K562 (cell line): Measurements from ENCODE around the gene CD79A. TPM values are rescaled to one million over a fixed set of nuclear protein-coding genes. Genes with fewer than 3 reads are reported as not detected.

Source experiments
- ATAC-seq: fragments of 200-7000 bp; cut with Tn5 transposase; 3 replicates; pipeline ENCODE4 v1.9.1; 2020; ENCODE audit warnings: moderate library complexity
- BruUV-seq: library from RNA; stranded (reverse); fragments of 400-500 nt; replicated peaks from 2 replicates; lab custom pipeline; 2021; lab: Mats Ljungman, UMichigan
- CTCF ChIA-PET: fragments of 300-600 bp; formaldehyde crosslinking; extraction: SDS; loops from one replicate; lab custom pipeline; 2021; ENCODE audit warnings: low intra/inter-chr PET ratio; lab: Yijun Ruan, JAX
- POLR2A ChIA-PET: fragments of 300-600, 350-650 bp; sonication (Branson Sonifier 250); formaldehyde crosslinking; extraction: SDS; loops from one replicate; lab custom pipeline; 2021; ENCODE audit warnings: antibody characterized with exemption, inconsistent platforms; lab: Yijun Ruan, JAX
- DNase-seq, 4 experiments: peaks; one replicate each; pipeline versions ENCODE4 v3.0.0 to v3.0.0-alpha.2; 2011 to 2018; ENCODE audit warnings: low spot score in 3 of 4, mixed read lengths in 3 of 4; ENCODE audit errors: extremely low read depth in 1 of 4
- FAIRE-seq: peaks from 2 replicates; lab custom pipeline; 2011; peaks lifted over from hg19 to GRCh38; lab: Jason Lieb, UNC
- H2AFZ ChIP-seq: 2 replicates; pipeline ENCODE4 v1.6.0; 2011; ENCODE audit warnings: low read depth, low read length, control low read depth, inconsistent platforms
- H3K27ac ChIP-seq: fragments of 200-600 bp; 3 replicates; pipeline ENCODE4 v1.8.0; 2011; ENCODE audit warnings: low read depth, mild to moderate bottlenecking, control low read depth, inconsistent platforms, low read length, moderate library complexity, mixed read lengths; ENCODE audit errors: extremely low read depth
- H3K27me3 ChIP-seq, 2 experiments: fragments of 300-600 bp in 1 of 2; 2 replicates in 1 of 2; 3 replicates in 1 of 2; pipeline versions ENCODE4 v1.6.0 to v1.8.0; 2011; ENCODE audit warnings: inconsistent platforms in 2 of 2, low read length in 2 of 2, mild to moderate bottlenecking in 1 of 2, mixed read lengths in 1 of 2, moderate library complexity in 1 of 2; ENCODE audit not compliant: control insufficient read depth in 2 of 2, insufficient read depth in 2 of 2
- H3K36me3 ChIP-seq: fragments of 300-600 bp; 3 replicates; pipeline ENCODE4 v1.8.0; 2011; ENCODE audit warnings: mild to moderate bottlenecking, low read length, inconsistent platforms; ENCODE audit not compliant: control insufficient read depth, insufficient read depth
- H3K4me1 ChIP-seq, 2 experiments: fragments of 200-600 bp in 1 of 2; replicated peaks in 1 of 2; 2 replicates in 1 of 2; 3 replicates in 1 of 2; pipeline versions ENCODE4 v1.5.1 to v1.8.0; 2011; ENCODE audit warnings: inconsistent platforms in 2 of 2, low read length in 2 of 2, mild to moderate bottlenecking in 1 of 2, mixed read lengths in 1 of 2, moderate library complexity in 1 of 2; ENCODE audit not compliant: control insufficient read depth in 2 of 2, insufficient read depth in 2 of 2
- H3K4me2 ChIP-seq: 2 replicates; pipeline ENCODE4 v1.6.1; 2011; ENCODE audit warnings: low read length, control low read depth, inconsistent platforms, mixed read lengths; ENCODE audit not compliant: insufficient read depth
- H3K4me3 ChIP-seq: fragments of 200-600 bp; sonication (generic), shearing (Covaris generic); 2 replicates; pipeline ENCODE4 v1.5.1; 2016; ENCODE audit warnings: control low read depth, inconsistent platforms
- H3K79me2 ChIP-seq: fragments of 200-600 bp; 3 replicates; pipeline ENCODE4 v1.8.0; 2011; ENCODE audit warnings: low read length, inconsistent platforms; ENCODE audit not compliant: control insufficient read depth, insufficient read depth
- H3K9ac ChIP-seq, 2 experiments: 2 replicates each; pipeline versions ENCODE4 v1.6.0 to v1.6.1; 2011; ENCODE audit warnings: low read depth in 2 of 2, low read length in 2 of 2, control low read depth in 1 of 2, inconsistent platforms in 1 of 2, mild to moderate bottlenecking in 1 of 2, mixed read lengths in 1 of 2; ENCODE audit not compliant: insufficient read depth in 1 of 2
- H3K9me1 ChIP-seq: one replicate; pipeline ENCODE4 v1.6.0; 2011; ENCODE audit warnings: inconsistent platforms, mild to moderate bottlenecking, low read length, moderate library complexity; ENCODE audit not compliant: control insufficient read depth, insufficient read depth
- H3K9me3 ChIP-seq: replicated peaks from 2 replicates; pipeline ENCODE4 v1.5.1; 2011; ENCODE audit warnings: low read depth, low read length, inconsistent platforms; ENCODE audit not compliant: control insufficient read depth, insufficient read depth
- H4K20me1 ChIP-seq: replicated peaks from 2 replicates; pipeline ENCODE4 v1.6.1; 2011; ENCODE audit warnings: low read length, inconsistent platforms, mixed read lengths; ENCODE audit not compliant: control insufficient read depth, insufficient read depth
- ATF1 ChIP-seq, 2 experiments: fragments of 450-650 bp in 1 of 2; IDR thresholded peaks; 2 replicates each; pipeline ENCODE4 v1.6.1; 2016; ENCODE audit warnings: missing compliant biosample characterization in 1 of 2, missing genetic modification characterization in 1 of 2
- BHLHE40 ChIP-seq: IDR thresholded peaks from 2 replicates; pipeline ENCODE4 v1.6.1; 2011; ENCODE audit warnings: low read length, improper control_type of control experiment
- THAP7 ChIP-seq: fragments of 250-450 bp; sonication (Bioruptor Pico); IDR thresholded peaks from 2 replicates; pipeline ENCODE4 v1.5.0; 2021
- WGBS: fragments of 100-300 bp; shearing (Covaris generic); methylation state at CpG from one replicate; pipeline ENCODE4 v1.1.6; 2016; ENCODE audit warnings: low coverage, mixed read lengths; ENCODE audit not compliant: insufficient coverage; ENCODE audit errors: missing lambda C conversion rate; 5-methylcytosine and 5-hydroxymethylcytosine counted together
- in situ Hi-C: fragments of 300-500 bp; cut with MboI; formaldehyde crosslinking; loops from 4 replicates; pipeline ENCODE4 v1.15.0; 2018; ENCODE audit warnings: inconsistent platforms, mixed read lengths
- intact Hi-C: fragments of 100-400 bp; cut with micrococcal nuclease; formaldehyde crosslinking; loops from 2 replicates; pipeline ENCODE4 v1.14.2; 2022
- polyA plus RNA-seq, 8 experiments: library from polyadenylated mRNA; depleted of rRNA in 4 of 8; stranded (reverse) in 5 of 8; unstranded in 3 of 8; fragments of >200 nt; fragmentation: Nextera tagmentation in 2 of 8; fragmentation: Illumina TruSeq in 1 of 8; extraction: Ambion mirVana in 2 of 8; extraction: Trizol in 1 of 8; gene quantifications; 2 replicates each; pipeline versions ENCODE4 v1.2.1 to v1.2.3, GENCODE V29; 2011 to 2014; ENCODE audit warnings: inconsistent platforms in 1 of 8, missing spikeins in 1 of 8
- total RNA-seq, 7 experiments: library from RNA; depleted of rRNA in 6 of 7; stranded (reverse); fragments of >200 nt in 6 of 7; fragmentation: Illumina TruSeq in 2 of 7; extraction: Trizol in 2 of 7; gene quantifications; 2 replicates each; pipeline versions ENCODE4 v1.2.1 to v1.2.3, GENCODE V29; 2011 to 2021; ENCODE audit warnings: low replicate concordance in 1 of 7

CD79A gene
- total and polyA plus RNA-seq, 9 of the 15 experiments (the other 6 are each of a cell fraction or from before 2014, with no cell fraction given): 0.04 to 0.72 (median 0.17) TPM; not detected in 3

- H3K27ac ChIP-seq: no peak overlapping the region
- no peak overlapping the region for H3K4me3 ChIP-seq
- intact Hi-C loops (no loop called here), in situ Hi-C loops (no loop called here)
- TF ChIP-seq ATF1 (CRISPR knock-in tag; IDR thresholded peaks at IDR 0.05) (no peak), ATF1 (tag; IDR thresholded peaks at IDR 0.05) (no peak)
- no peak overlapping the region for H3K4me2 ChIP-seq
- CTCF ChIA-PET: no interaction called here
- H3K9ac ChIP-seq: no peak overlapping the region
- ATAC-seq: no peak
- WGBS: 19% methylated on average over 6 of the region's 6 CpGs
- FAIRE-seq: no peak
- H3K27me3 ChIP-seq: peaks cover 9 to 19% of the 10 kb centered on the region in 2 experiments; a peak in 4 of 5 replicates
- POLR2A ChIA-PET: no interaction called here
- H3K36me3 ChIP-seq: no peaks in the 10 kb centered on the region
- H3K79me2 ChIP-seq: no peaks in the 10 kb centered on the region
- H4K20me1 ChIP-seq: no peaks in the 10 kb centered on the region
- H3K9me3 ChIP-seq: peaks cover 2% of the 10 kb centered on the region; the same call in 1 of the 2 replicates
- BruUV-seq: no TSS peak
- peaks cover 4 to 21% of the 10 kb centered on the region in 2 experiments; a peak in 4 of 5 replicates for H3K4me1 ChIP-seq
- H3K9me1 ChIP-seq: no peaks in the 10 kb centered on the region
- H2AFZ ChIP-seq: no peak overlapping the region
- DNase-seq: peak in 1 of 4 experiments; percentile 3
These were observed 28.4 kb upstream of the CD79A start for GRCh38 chr19:41848666-41849065.

- peaks cover 2% of the 10 kb centered on the region; the same call in 1 of the 2 replicates for H3K9me3 ChIP-seq
- ChIA-PET CTCF (no interaction called here), POLR2A (interaction anchor here (0.6 to 1.5 kb wide), 3 partner anchors 11 to 501 kb away, joined by 3 to 8 read pairs (median 4); partner anchors contain the start of gene RPS19)
- ATAC-seq: no peak
- peaks cover under 1 to 17% of the 10 kb centered on the region in 2 experiments; a peak in 3 of 5 replicates for H3K4me1 ChIP-seq
- H4K20me1 ChIP-seq: no peaks in the 10 kb centered on the region
- peaks cover 12 to 22% of the 10 kb centered on the region in 2 experiments; a peak in 4 of 5 replicates for H3K27me3 ChIP-seq
- no peak for FAIRE-seq
- no peaks in the 10 kb centered on the region for H3K79me2 ChIP-seq
- H3K9ac ChIP-seq: no peak overlapping the region
- TF ChIP-seq THAP7 (CRISPR knock-in tag) (no peak), BHLHE40 (peak; percentile 34; the same call in 1 of the 2 replicates)
- no peak overlapping the region for H3K27ac ChIP-seq
- no peak overlapping the region for H3K4me2 ChIP-seq
- no peak overlapping the region for H3K4me3 ChIP-seq
- in situ Hi-C loops: no loop called here
- BruUV-seq: no TSS peak
- intact Hi-C loops: no loop called here
- no peaks in the 10 kb centered on the region for H3K9me1 ChIP-seq
- DNase-seq: no peak
- 14% methylated on average over 2 of the region's 2 CpGs for WGBS
- H3K36me3 ChIP-seq: no peaks in the 10 kb centered on the region
- H2AFZ ChIP-seq: no peak overlapping the region
These were observed 28.0 kb upstream of the CD79A start for GRCh38 chr19:41849067-41849466.
